ENCODE measurements around the gene FFAR2.
"Not testable (repeated sequence)": the region's sequence is repeated elsewhere in the genome, so short reads cannot be mapped to it uniquely, and the experiment has no call there.

FFAR2 gene

DNA sequence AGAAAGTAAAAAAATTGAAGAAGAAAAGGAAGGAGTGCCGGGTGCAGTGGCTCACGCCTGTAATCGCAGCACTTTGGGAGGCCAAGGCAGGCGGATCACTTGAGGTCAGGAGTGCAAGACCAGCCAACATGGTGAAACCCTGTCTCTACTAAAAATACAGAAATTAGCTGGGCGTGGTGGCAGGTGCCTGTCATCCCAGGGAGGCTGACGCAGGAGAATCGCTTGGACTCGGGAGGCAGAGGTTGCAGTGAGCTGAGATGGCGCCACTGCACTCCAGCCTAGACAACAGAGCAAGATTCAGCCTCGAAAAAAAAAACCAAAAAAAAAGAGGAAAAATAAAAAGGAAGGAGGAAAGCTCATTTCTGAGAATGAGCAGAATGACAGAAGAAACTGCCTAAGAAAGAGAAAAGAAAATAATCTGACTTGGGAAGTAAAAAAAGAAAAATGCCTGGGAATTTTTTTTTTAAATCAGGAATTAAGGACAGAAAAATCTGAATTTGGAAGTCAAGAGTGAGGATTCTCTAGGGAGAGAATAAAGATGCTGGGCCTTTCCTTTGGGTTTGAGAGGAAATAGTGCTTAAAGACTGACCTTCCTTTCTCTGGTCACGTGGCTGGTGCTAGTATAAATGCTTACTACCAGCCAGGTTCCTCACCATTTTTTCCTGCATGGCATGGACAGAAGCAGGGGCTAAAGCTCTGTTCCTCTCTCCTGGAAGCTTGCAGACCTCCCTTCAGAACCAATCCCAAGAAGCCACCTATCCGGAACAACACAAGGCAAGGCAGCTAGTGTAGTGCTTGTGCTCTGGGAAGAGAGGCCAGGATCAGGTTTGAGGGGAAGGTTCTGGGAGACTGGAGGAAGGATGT is at the start of gene FFAR2:
Gene FFAR2 (plus strand): TSS at position 652 of the 864 bp plus-strand sequence. CDS start 1,458 bp downstream, outside the sequence.
- no peak for DNase-seq (ENCODE audit: low read depth in 1 of 2, low spot score in 1 of 2)

- DNase-seq (ENCODE audit: low read depth in 1 of 2, low spot score in 1 of 2), result no peak
Observed at GRCh38 chr19:35398570-35398969, 49.5 kb upstream of the FFAR2 start.

- no peak for DNase-seq (ENCODE audit: low read depth in 1 of 2, low spot score in 1 of 2)
Observed at GRCh38 chr19:35399231-35399630, 48.8 kb upstream of the FFAR2 start.

- no peak for DNase-seq (ENCODE audit: low read depth in 1 of 2, low spot score in 1 of 2)
Observed at GRCh38 chr19:35399948-35400772, 47.9 kb upstream of the FFAR2 start.

DNA sequence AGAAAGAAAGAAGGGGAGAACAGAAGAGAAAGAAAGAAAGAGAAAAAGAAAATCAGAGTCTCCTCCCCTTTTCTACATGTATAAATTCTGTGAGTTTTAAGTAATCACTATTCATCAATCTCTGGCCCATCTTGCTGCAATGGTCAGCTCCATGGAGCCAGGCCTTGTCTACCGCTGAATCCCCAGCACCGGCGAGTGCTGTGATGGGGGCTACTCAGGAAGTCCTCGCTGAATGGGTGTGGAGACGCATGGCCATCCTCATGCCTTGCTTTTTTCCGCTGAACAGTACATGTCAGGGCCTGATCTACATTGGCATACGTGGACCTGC is 47.3 kb upstream of the FFAR2 start:
- no peak for DNase-seq (ENCODE audit: low read depth in 1 of 2, low spot score in 1 of 2)

DNA sequence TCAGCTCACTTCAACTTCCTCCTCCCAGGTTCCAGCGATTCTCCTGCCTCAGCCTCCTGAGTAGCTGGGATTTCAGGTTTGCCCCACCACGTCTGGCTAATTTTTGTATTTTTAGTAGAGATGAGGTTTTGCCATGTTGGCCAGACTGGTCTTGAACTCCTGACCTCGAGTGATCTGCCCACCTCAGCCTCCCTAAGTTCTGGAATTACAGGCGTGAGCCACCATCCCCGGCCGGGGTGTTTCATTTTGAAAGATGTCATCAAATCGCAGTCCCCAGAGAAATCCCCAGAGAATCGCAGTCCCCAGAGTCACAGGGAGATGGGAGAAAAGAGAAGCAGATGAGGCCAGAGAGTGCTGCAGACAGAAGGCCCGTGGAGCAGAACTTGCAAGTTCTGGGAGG is 46.6 kb upstream of the FFAR2 start:
- DNase-seq (ENCODE audit: low read depth in 1 of 2, low spot score in 1 of 2), result not testable (repeated sequence)

DNA sequence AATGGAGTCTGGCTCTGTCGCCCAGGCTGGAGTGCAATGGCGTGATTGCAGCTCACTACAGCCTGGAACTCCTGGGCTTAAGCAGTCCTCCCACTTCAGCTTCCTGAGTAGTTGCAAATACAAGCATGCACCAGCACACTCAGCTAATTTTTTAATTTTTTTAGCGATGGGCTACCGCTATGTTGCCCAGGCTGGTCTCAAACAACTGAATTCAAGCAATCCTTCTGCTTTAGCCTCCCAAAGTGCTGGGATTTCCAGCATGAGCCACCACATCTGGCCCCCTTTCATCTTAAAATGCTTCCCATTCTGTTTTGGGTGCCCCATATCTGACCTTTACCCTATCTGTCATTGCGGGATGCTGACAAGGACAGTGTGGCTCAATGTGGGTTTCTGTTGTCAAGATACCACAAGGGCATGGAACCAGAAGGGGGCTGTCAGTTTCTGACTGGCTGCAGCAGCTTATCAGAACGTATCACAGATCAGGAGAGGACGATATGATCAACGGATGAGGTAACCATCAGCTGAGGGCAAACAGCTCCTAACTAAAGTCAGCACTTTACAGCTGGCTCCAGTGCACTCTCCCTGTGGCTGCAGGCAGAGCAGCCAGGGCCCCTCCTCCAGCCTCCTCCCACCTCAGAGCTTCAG is 44.8 kb upstream of the FFAR2 start:
- no peak for DNase-seq (ENCODE audit: low read depth in 1 of 2, low spot score in 1 of 2)

GRCh38 chr19:35404879-35405622 is 43.0 kb upstream of the FFAR2 start:
- DNase-seq (ENCODE audit: low read depth in 1 of 2, low spot score in 1 of 2), result no peak

DNA sequence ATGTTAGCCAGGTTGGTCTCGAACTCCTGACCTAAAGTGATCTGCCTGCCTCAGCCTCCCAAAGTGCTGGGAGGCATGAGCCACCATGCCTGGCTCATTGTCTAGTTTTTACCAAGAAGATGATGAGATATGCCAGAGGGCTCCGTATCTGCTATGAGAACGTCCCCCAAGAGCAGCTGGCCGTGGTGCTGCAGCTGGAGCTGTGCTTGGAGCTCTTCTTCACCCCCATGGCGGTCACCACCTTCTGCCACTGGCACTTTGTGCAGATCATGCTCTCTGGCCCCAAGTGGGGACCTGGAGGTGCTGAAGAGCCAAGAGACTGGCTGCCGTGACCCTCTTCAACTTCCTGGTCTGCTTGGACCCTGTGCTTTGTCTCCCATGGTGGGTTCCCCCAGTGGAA is 40.4 kb upstream of the FFAR2 start:
- no peak for DNase-seq (ENCODE audit: low read depth in 1 of 2, low spot score in 1 of 2)

DNA sequence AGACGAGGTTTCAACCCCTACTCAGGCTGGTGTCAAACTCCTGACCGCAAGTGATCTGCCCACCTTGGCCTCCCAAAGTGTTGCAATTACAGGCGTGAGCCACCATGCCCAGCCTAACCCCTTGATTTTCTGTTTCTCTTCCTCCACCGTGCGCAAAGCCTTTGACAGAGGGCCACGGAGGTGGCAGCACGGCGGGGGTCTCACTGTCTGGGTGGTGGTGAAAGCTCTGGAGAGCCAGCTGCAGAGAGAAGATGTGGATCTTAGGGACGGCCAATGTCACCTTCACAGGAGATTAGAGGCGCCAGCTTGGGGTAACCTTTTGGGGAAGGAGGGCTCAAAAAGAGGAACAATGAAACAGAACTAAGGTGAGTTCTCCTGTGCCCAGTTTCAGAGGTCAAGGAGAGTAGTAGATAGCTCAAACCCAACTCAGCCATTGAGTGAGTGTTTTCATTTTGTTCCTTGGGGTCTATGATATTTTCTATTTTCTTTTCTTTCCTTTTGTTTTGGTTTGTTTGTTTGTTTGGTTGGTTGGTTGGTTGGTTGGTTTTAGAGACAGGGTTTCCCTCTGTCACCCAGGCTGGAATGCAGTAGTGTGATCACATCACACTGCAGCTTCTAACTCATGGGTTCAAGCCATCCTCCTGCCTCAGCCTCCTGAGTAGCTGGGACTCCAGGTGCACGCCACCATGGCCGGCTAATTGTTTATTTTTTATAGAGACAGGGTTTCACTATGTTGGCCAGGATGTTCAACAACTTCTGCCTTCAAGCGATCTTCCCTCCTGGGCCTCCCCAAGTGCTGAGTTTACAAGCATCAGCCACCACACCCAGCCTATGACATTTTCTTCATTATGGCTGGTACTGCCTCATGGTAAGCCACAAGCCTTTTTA is 39.5 kb upstream of the FFAR2 start:
- DNase-seq (ENCODE audit: low read depth in 1 of 2, low spot score in 1 of 2), result no peak

- no peak for DNase-seq (ENCODE audit: low read depth in 1 of 2, low spot score in 1 of 2)
Observed at GRCh38 chr19:35409191-35409590, 38.9 kb upstream of the FFAR2 start.

GRCh38 chr19:35410487-35410886 is 37.6 kb upstream of the FFAR2 start:
- DNase-seq (ENCODE audit: low read depth in 1 of 2, low spot score in 1 of 2), result no peak

DNA sequence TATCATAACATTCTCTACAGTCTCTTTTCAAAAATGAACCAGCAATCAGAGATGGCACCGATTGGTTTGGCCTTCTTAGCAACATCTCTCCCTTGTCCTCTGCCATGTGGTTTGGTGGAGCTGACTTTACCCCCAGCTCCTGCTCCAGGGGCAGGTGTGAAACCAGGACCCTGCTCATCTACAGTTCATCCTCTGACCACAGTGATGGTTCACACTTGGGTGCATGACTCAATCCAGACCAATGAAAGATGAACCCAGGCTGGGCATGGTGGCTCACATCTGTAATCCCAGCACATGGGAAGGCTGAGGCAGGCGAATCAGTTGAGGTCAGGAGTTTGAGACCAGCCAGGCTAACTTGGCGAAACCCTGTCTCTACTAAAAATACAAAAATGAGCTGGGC is 33.6 kb upstream of the FFAR2 start:
- no peak for DNase-seq (ENCODE audit: low read depth in 1 of 2, low spot score in 1 of 2)

- DNase-seq (ENCODE audit: low read depth in 1 of 2, low spot score in 1 of 2), result no peak
Observed at GRCh38 chr19:35416331-35416730, 31.7 kb upstream of the FFAR2 start.

GRCh38 chr19:35417278-35417677 is 30.8 kb upstream of the FFAR2 start:
- DNase-seq (ENCODE audit: low read depth in 1 of 2, low spot score in 1 of 2), result no peak

GRCh38 chr19:35417713-35418534 is 30.1 kb upstream of the FFAR2 start:
- no peak for DNase-seq (ENCODE audit: low read depth in 1 of 2, low spot score in 1 of 2)

DNA sequence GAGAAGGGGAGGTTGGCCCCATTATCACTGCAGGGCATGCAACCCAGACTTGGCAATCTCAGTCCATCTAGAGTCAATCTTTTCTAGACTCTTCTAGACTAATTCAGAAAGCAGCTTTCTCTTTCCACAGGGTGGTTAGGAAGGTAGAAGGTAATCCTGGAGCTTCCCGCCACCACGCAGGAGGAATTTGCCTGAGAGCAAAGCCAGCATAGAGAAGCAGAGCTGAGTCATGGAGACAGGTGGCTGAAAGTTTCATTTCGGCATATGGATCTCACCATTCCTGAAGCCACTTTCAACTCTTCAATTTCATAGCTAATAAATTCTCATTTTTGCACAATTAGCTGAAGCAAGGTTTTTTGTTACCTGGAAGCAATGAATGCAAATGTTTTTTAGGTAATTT is 29.0 kb upstream of the FFAR2 start:
- no peak for DNase-seq (ENCODE audit: low read depth in 1 of 2, low spot score in 1 of 2)

- no peak for DNase-seq (ENCODE audit: low read depth in 1 of 2, low spot score in 1 of 2)
Observed at GRCh38 chr19:35419805-35420204, 28.3 kb upstream of the FFAR2 start.

- no peak for DNase-seq (ENCODE audit: low read depth in 1 of 2, low spot score in 1 of 2)
Observed at GRCh38 chr19:35421362-35421761, 26.7 kb upstream of the FFAR2 start.
